Neural cell (in vitro differentiated cells): ENCODE measurements around the gene CDK5R1. TPM values are rescaled to one million over a fixed set of nuclear protein-coding genes. Genes with fewer than 3 reads are reported as not detected.
A peak's percentile ranks its signal among the peaks of the same experiment; 100 is the strongest.

Source experiments
- H2AFZ ChIP-seq: fragments of 200-600, 300-800 bp; sonication (generic), shearing (Covaris generic); 2 replicates; pipeline ENCODE4 v1.6.0; 2014; ENCODE audit warnings: low read depth, mild to moderate bottlenecking, antibody characterized with exemption, low read length, moderate library complexity
- H3F3A ChIP-seq: fragments of 200-600 bp; shearing (Covaris generic); 2 replicates; pipeline ENCODE4 v1.6.1; 2016; ENCODE audit warnings: mild to moderate bottlenecking, moderate library complexity, mixed read lengths, antibody characterized with exemption, low read length; ENCODE audit not compliant: insufficient read depth, poor library complexity, severe bottlenecking
- H3K27ac ChIP-seq: fragments of 200-600, 300-800 bp; sonication (generic), shearing (Covaris generic); 2 replicates; pipeline ENCODE4 v1.5.1; 2014; ENCODE audit warnings: mild to moderate bottlenecking, low read length, moderate library complexity
- H3K27me3 ChIP-seq: fragments of 300-800, 200-600 bp; sonication (generic), shearing (Covaris generic); 2 replicates; pipeline ENCODE4 v1.6.0; 2014; ENCODE audit warnings: mild to moderate bottlenecking, low read depth, low read length, moderate library complexity; ENCODE audit not compliant: insufficient read depth
- H3K36me3 ChIP-seq: fragments of 300-800, 200-600 bp; sonication (generic), shearing (Covaris generic); 2 replicates; pipeline ENCODE4 v1.5.1; 2014; ENCODE audit warnings: mild to moderate bottlenecking, antibody characterized with exemption, low read length, moderate library complexity; ENCODE audit not compliant: insufficient read depth
- H3K4me2 ChIP-seq: fragments of 300-800, 200-600 bp; sonication (generic), shearing (Covaris generic); 2 replicates; pipeline ENCODE4 v1.6.0; 2014; ENCODE audit warnings: mild to moderate bottlenecking, low read length
- H3K4me3 ChIP-seq: fragments of 300-800, 200-600 bp; sonication (generic), shearing (Covaris generic); 2 replicates; pipeline ENCODE4 v1.5.1; 2014; ENCODE audit warnings: mild to moderate bottlenecking, low read length, moderate library complexity
- H3K79me2 ChIP-seq: fragments of 200-600 bp; shearing (Covaris generic); replicated peaks from 2 replicates; pipeline ENCODE4 v1.6.0; 2014; ENCODE audit warnings: mild to moderate bottlenecking, low read length, moderate library complexity; ENCODE audit not compliant: insufficient read depth
- H3K9ac ChIP-seq: fragments of 300-800, 200-600 bp; sonication (generic), shearing (Covaris generic); 2 replicates; pipeline ENCODE4 v1.6.1; 2016; ENCODE audit warnings: mild to moderate bottlenecking, low read length, mixed read lengths
- H3K9me2 ChIP-seq: fragments of 200-600 bp; shearing (Covaris generic); 2 replicates; pipeline ENCODE4 v1.6.1; 2016; ENCODE audit warnings: mild to moderate bottlenecking, low read length, mixed read lengths; ENCODE audit not compliant: insufficient read depth
- H3K9me3 ChIP-seq: fragments of 200-600, 300-800 bp; sonication (generic), shearing (Covaris generic); 2 replicates; pipeline ENCODE4 v1.6.1; 2016; ENCODE audit warnings: mild to moderate bottlenecking, mixed run types, low read length, moderate library complexity, mixed read lengths
- H4K20me1 ChIP-seq: fragments of 200-600 bp; shearing (Covaris generic); 2 replicates; pipeline ENCODE4 v1.6.1; 2016; ENCODE audit warnings: mild to moderate bottlenecking, mixed run types; ENCODE audit not compliant: insufficient read depth
- CTCF ChIP-seq: fragments of 450-650 bp; IDR thresholded peaks from 2 replicates; pipeline ENCODE4 v1.5.1; 2014; ENCODE audit warnings: antibody characterized with exemption, mild to moderate bottlenecking, moderate library complexity; ENCODE audit not compliant: poor library complexity, severe bottlenecking
- EP300 ChIP-seq: fragments of 450-650 bp; conservative IDR thresholded peaks from 2 replicates; pipeline ENCODE4 v1.6.1; 2014; ENCODE audit warnings: antibody characterized with exemption, mild to moderate bottlenecking, moderate library complexity; ENCODE audit not compliant: poor library complexity, severe bottlenecking
- EZH2 ChIP-seq: fragments of 200-600, 300-800 bp; shearing (Covaris generic), sonication (generic); IDR thresholded peaks from 2 replicates; pipeline ENCODE4 v1.6.1; 2014; ENCODE audit warnings: antibody characterized with exemption, low read length, borderline replicate concordance, mild to moderate bottlenecking; ENCODE audit not compliant: insufficient read depth, poor library complexity, severe bottlenecking
- MXI1 ChIP-seq: fragments of 450-650 bp; conservative IDR thresholded peaks from 2 replicates; pipeline ENCODE4 v1.6.1; 2014; ENCODE audit warnings: antibody characterized with exemption, mild to moderate bottlenecking; ENCODE audit not compliant: poor library complexity, severe bottlenecking
- POLR2AphosphoS5 ChIP-seq: IDR thresholded peaks from 2 replicates; pipeline ENCODE4 v1.6.1; 2012
- RAD21 ChIP-seq: fragments of 450-650 bp; conservative IDR thresholded peaks from 2 replicates; pipeline ENCODE4 v1.6.1; 2014; ENCODE audit warnings: antibody characterized with exemption, mild to moderate bottlenecking, moderate library complexity
- SMC3 ChIP-seq: fragments of 450-650 bp; conservative IDR thresholded peaks from 2 replicates; pipeline ENCODE4 v1.6.1; 2014; ENCODE audit warnings: antibody characterized with exemption, mild to moderate bottlenecking, moderate library complexity; ENCODE audit not compliant: poor library complexity
- TAF1 ChIP-seq: IDR thresholded peaks from 2 replicates; pipeline ENCODE4 v1.6.1; 2012; ENCODE audit warnings: low read depth
- polyA plus RNA-seq: library from polyadenylated mRNA; depleted of rRNA; stranded (reverse); fragments of >200 nt; gene quantifications from 2 replicates; pipeline ENCODE4 v1.2.3, GENCODE V29; 2014
- TF ChIP-seq, protein P1 (sequence below): IDR thresholded peaks from 2 replicates; pipeline ENCODE4 v1.6.1; 2012; ENCODE audit warnings: borderline replicate concordance

The CDK5R1 gene
- polyA plus RNA-seq, 1 donor from 2014 or later = 199 TPM

- Histone ChIP-seq H3K79me2 (peaks cover 50% of the 10 kb centered on the region), H2AFZ (no peak overlapping the region), H3K9me3 (no peaks in the 10 kb centered on the region), H3K4me2 (peak overlapping the region; percentile 50), H3K36me3 (peaks cover 26% of the 10 kb centered on the region), H3K9me2 (no peaks in the 10 kb centered on the region), H4K20me1 (peaks cover 10% of the 10 kb centered on the region), H3F3A (no peaks in the 10 kb centered on the region), H3K27me3 (no peaks in the 10 kb centered on the region), H3K4me3 (peak overlapping the region; percentile 88), H3K9ac (peak overlapping the region; percentile 96), H3K27ac (peak overlapping the region; percentile 2)
- no peak for TF ChIP-seq POLR2AphosphoS5
- no peak for TF ChIP-seq MXI1
- no peak for TF ChIP-seq EP300
- TF ChIP-seq CTCF = no peak
- TF ChIP-seq TAF1 = no peak
- no peak for TF ChIP-seq SMC3
- no peak for TF ChIP-seq EZH2
- no peak for TF ChIP-seq RAD21
- TF ChIP-seq, protein P1, sequence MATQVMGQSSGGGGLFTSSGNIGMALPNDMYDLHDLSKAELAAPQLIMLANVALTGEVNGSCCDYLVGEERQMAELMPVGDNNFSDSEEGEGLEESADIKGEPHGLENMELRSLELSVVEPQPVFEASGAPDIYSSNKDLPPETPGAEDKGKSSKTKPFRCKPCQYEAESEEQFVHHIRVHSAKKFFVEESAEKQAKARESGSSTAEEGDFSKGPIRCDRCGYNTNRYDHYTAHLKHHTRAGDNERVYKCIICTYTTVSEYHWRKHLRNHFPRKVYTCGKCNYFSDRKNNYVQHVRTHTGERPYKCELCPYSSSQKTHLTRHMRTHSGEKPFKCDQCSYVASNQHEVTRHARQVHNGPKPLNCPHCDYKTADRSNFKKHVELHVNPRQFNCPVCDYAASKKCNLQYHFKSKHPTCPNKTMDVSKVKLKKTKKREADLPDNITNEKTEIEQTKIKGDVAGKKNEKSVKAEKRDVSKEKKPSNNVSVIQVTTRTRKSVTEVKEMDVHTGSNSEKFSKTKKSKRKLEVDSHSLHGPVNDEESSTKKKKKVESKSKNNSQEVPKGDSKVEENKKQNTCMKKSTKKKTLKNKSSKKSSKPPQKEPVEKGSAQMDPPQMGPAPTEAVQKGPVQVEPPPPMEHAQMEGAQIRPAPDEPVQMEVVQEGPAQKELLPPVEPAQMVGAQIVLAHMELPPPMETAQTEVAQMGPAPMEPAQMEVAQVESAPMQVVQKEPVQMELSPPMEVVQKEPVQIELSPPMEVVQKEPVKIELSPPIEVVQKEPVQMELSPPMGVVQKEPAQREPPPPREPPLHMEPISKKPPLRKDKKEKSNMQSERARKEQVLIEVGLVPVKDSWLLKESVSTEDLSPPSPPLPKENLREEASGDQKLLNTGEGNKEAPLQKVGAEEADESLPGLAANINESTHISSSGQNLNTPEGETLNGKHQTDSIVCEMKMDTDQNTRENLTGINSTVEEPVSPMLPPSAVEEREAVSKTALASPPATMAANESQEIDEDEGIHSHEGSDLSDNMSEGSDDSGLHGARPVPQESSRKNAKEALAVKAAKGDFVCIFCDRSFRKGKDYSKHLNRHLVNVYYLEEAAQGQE = no peak
Measured at GRCh38 chr17:32491371-32492263, 4.8 kb downstream of the CDK5R1 start.

DNA sequence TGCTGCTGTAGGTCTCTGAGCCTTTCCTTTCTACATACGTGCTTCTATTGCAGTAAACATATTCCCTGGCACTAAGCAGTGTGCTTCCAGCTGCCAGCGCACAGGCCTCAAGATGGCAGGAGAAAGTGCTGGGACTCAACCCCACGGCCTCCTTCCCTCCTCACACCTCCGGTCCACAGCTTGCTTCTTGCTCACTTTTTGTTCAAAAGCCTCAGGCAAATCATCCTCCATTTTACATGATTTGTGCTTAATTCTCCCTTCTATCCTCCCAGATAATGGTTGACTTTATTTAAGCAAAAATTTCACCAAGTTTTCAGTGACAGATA is 5.4 kb downstream of the CDK5R1 start:
- Histone ChIP-seq H2AFZ (no peak overlapping the region), H3K27me3 (no peaks in the 10 kb centered on the region), H3K79me2 (peaks cover 50% of the 10 kb centered on the region), H3K9ac (peak overlapping the region; percentile 12), H3K4me2 (no peak overlapping the region), H3F3A (no peaks in the 10 kb centered on the region), H3K9me3 (no peaks in the 10 kb centered on the region), H3K9me2 (no peaks in the 10 kb centered on the region), H3K4me3 (peak overlapping the region; percentile 88), H4K20me1 (peaks cover 10% of the 10 kb centered on the region), H3K36me3 (peaks cover 26% of the 10 kb centered on the region), H3K27ac (no peak overlapping the region)
- no peak for TF ChIP-seq TAF1
